HepG2 (cell line): Measurements from ENCODE around the gene VWA7. TPM values are rescaled to one million over a fixed set of nuclear protein-coding genes. Genes with fewer than 3 reads are reported as not detected.

Experiments used
- AHDC1 ChIP-seq: sonication (generic); formaldehyde crosslinking; IDR thresholded peaks from 2 replicates; pipeline ENCODE4 v1.5.1; 2020; ENCODE audit warnings: mild to moderate bottlenecking, missing genetic modification reagents, borderline replicate concordance
- ARNTL ChIP-seq: sonication (generic); formaldehyde crosslinking; IDR thresholded peaks from 2 replicates; pipeline ENCODE4 v1.4.0; 2020; ENCODE audit warnings: mild to moderate bottlenecking, missing genetic modification reagents
- CEBPG ChIP-seq: IDR thresholded peaks from 2 replicates; pipeline ENCODE4 v1.6.1; 2016
- ELF1 ChIP-seq: sonication (generic); formaldehyde crosslinking; IDR thresholded peaks from 2 replicates; pipeline ENCODE4 v1.4.0; 2020; ENCODE audit warnings: missing genetic modification reagents
- FOXA3 ChIP-seq: IDR thresholded peaks from 2 replicates; pipeline ENCODE4 v1.6.1; 2016; ENCODE audit warnings: missing genetic modification reagents, missing compliant biosample characterization
- IRF9 ChIP-seq: sonication (generic); formaldehyde crosslinking; IDR thresholded peaks from 2 replicates; pipeline ENCODE4 v1.8.0; 2022; ENCODE audit warnings: missing genetic modification reagents, mild to moderate bottlenecking, borderline replicate concordance
- KLF6 ChIP-seq: IDR thresholded peaks from 2 replicates; pipeline ENCODE4 v1.8.0; 2016; ENCODE audit warnings: missing biosample characterization, missing genetic modification reagents
- NR3C1 ChIP-seq: sonication (generic); formaldehyde crosslinking; IDR thresholded peaks from 2 replicates; pipeline ENCODE4 v1.4.0; 2020; ENCODE audit warnings: missing genetic modification reagents
- PHF5A ChIP-seq: IDR thresholded peaks from one replicate; pipeline ENCODE4 v1.6.1; 2018; ENCODE audit warnings: low read depth, missing genetic modification reagents; ENCODE audit not compliant: unreplicated experiment
- SIN3A ChIP-seq: IDR thresholded peaks from 2 replicates; pipeline ENCODE4 v1.6.1; 2011; ENCODE audit warnings: low read depth, mild to moderate bottlenecking, control low read depth, low read length, borderline replicate concordance
- SOX5 ChIP-seq: IDR thresholded peaks from 2 replicates; pipeline ENCODE4 v1.6.1; 2016; ENCODE audit warnings: borderline replicate concordance
- SP2 ChIP-seq: sonication (generic); formaldehyde crosslinking; IDR thresholded peaks from 2 replicates; pipeline ENCODE4 v1.5.1; 2020; ENCODE audit warnings: mild to moderate bottlenecking, missing genetic modification reagents
- SP5 ChIP-seq: IDR thresholded peaks from 2 replicates; pipeline ENCODE4 v1.6.1; 2016; ENCODE audit warnings: low read depth, borderline replicate concordance
- TBX2 ChIP-seq: sonication (generic); formaldehyde crosslinking; IDR thresholded peaks from 2 replicates; pipeline ENCODE4 v1.5.0; 2020; ENCODE audit warnings: missing genetic modification reagents, mild to moderate bottlenecking, borderline replicate concordance
- TCF7L2 ChIP-seq: IDR thresholded peaks from 2 replicates; pipeline ENCODE4 v1.6.1; 2011; ENCODE audit warnings: mild to moderate bottlenecking, low read depth, low read length, moderate library complexity
- ZBTB20 ChIP-seq: sonication (generic); formaldehyde crosslinking; IDR thresholded peaks from 2 replicates; pipeline ENCODE4 v1.8.1; 2023; ENCODE audit warnings: missing genetic modification reagents, low read depth, mild to moderate bottlenecking, borderline replicate concordance
- ZIK1 ChIP-seq: sonication (generic); formaldehyde crosslinking; IDR thresholded peaks from 2 replicates; pipeline ENCODE4 v1.5.0; 2020; ENCODE audit warnings: mild to moderate bottlenecking, low read depth, missing genetic modification reagents, borderline replicate concordance
- ZNF264 ChIP-seq: sonication (generic); formaldehyde crosslinking; IDR thresholded peaks from 2 replicates; pipeline ENCODE4 v1.4.0; 2020; ENCODE audit warnings: missing genetic modification reagents
- ZNF282 ChIP-seq: fragments of 450-650 bp; IDR thresholded peaks from 2 replicates; pipeline ENCODE4 v1.6.1; 2018; ENCODE audit not compliant: partially characterized antibody
- polyA plus RNA-seq, 8 experiments: library from polyadenylated mRNA; depleted of rRNA in 3 of 8; stranded (reverse) in 7 of 8; unstranded in 1 of 8; fragments of >200 nt; fragmentation: Illumina TruSeq in 4 of 8; extraction: Trizol in 4 of 8; gene quantifications; 2 replicates each; pipeline versions ENCODE4 v1.2.1 to v1.2.3, GENCODE V29; 2011 to 2016; ENCODE audit warnings: low read depth in 4 of 8, missing spikeins in 1 of 8, mixed read lengths in 1 of 8; ENCODE audit not compliant: insufficient read depth in 1 of 8
- total RNA-seq, 5 experiments: library from RNA; depleted of rRNA; stranded (reverse); fragments of >200 nt; fragmentation: Illumina TruSeq; extraction: Trizol; gene quantifications; 2 replicates each; pipeline ENCODE4 v1.2.3, GENCODE V29; 2016; ENCODE audit warnings: low read depth in 1 of 5
- TF ChIP-seq, protein P1 (sequence below): sonication (generic); formaldehyde crosslinking; IDR thresholded peaks from 2 replicates; pipeline ENCODE4 v1.4.0; 2020; ENCODE audit warnings: missing genetic modification reagents

VWA7 gene
- total and polyA plus RNA-seq, 2 of the 13 experiments (the other 11 are each of a cell fraction or from before 2014, with no cell fraction given) = 0.86 to 3.3 TPM

- no peak for TF ChIP-seq IRF9 (CRISPR knock-in tag)
- peak; percentile 70; the same call in 1 of the 2 replicates for TF ChIP-seq TCF7L2
- peak; percentile 21; the same call in 1 of the 2 replicates for TF ChIP-seq CEBPG (CRISPR knock-in tag)
- TF ChIP-seq AHDC1 = peak; percentile 69; the same call in 1 of the 2 replicates
- TF ChIP-seq FOXA3 (CRISPR knock-in tag) = peak; percentile 80
- 0 out of 2 replicates have a peak, but pooled peaks have one; percentile 66 for TF ChIP-seq ZIK1 (CRISPR knock-in tag)
- no peak for TF ChIP-seq NR3C1 (CRISPR knock-in tag)
- TF ChIP-seq KLF6 (CRISPR knock-in tag) = peak; percentile 19
- TF ChIP-seq PHF5A (CRISPR knock-in tag) = no peak
- TF ChIP-seq, protein P1, sequence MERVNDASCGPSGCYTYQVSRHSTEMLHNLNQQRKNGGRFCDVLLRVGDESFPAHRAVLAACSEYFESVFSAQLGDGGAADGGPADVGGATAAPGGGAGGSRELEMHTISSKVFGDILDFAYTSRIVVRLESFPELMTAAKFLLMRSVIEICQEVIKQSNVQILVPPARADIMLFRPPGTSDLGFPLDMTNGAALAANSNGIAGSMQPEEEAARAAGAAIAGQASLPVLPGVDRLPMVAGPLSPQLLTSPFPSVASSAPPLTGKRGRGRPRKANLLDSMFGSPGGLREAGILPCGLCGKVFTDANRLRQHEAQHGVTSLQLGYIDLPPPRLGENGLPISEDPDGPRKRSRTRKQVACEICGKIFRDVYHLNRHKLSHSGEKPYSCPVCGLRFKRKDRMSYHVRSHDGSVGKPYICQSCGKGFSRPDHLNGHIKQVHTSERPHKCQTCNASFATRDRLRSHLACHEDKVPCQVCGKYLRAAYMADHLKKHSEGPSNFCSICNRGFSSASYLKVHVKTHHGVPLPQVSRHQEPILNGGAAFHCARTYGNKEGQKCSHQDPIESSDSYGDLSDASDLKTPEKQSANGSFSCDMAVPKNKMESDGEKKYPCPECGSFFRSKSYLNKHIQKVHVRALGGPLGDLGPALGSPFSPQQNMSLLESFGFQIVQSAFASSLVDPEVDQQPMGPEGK (CRISPR knock-in tag) = peak; percentile 97
- no peak for TF ChIP-seq ZNF282
- TF ChIP-seq SP5 (CRISPR knock-in tag) = peak; percentile 99
- peak; percentile 83 for TF ChIP-seq TBX2 (CRISPR knock-in tag)
- TF ChIP-seq ZNF264 (CRISPR knock-in tag) = peak; percentile 100
- no peak for TF ChIP-seq ARNTL (CRISPR knock-in tag)
- TF ChIP-seq ELF1 = peak; percentile 50
- TF ChIP-seq SOX5 (CRISPR knock-in tag) = peak; percentile 73; the same call in 1 of the 2 replicates
- TF ChIP-seq ZBTB20 (CRISPR knock-in tag) = peak; percentile 71; the same call in 1 of the 2 replicates
- TF ChIP-seq SIN3A = peak; percentile 79
- TF ChIP-seq SP2 (CRISPR knock-in tag) = 0 out of 2 replicates have a peak, but pooled peaks have one; percentile 24
These were observed 39.7 kb downstream of the VWA7 start (continued) for GRCh38 chr6:31737315-31737990.
